Liver (tissue), 3 donors: ENCODE measurements around the gene CNIH1.

Experiments
- ATF3 ChIP-seq: IDR thresholded peaks from 2 replicates; pipeline ENCODE4 v1.6.1; 2016; ENCODE audit warnings: antibody characterized with exemption
- EGR1 ChIP-seq, 2 donors: IDR thresholded peaks; 2 replicates each; pipeline ENCODE4 v1.6.1; 2016 to 2018; ENCODE audit warnings: antibody characterized with exemption in 2 of 2, low read depth in 2 of 2
- GABPA ChIP-seq, 2 donors: IDR thresholded peaks in 1 of 2; conservative IDR thresholded peaks in 1 of 2; 2 replicates each; pipeline ENCODE4 v1.6.1; 2016; ENCODE audit warnings: antibody characterized with exemption in 2 of 2, mild to moderate bottlenecking in 1 of 2, moderate library complexity in 1 of 2
- JUND ChIP-seq, 2 donors: IDR thresholded peaks; 2 replicates each; pipeline ENCODE4 v1.6.1; 2016; ENCODE audit warnings: antibody characterized with exemption in 2 of 2
- RAD21 ChIP-seq, 2 donors: IDR thresholded peaks; 2 replicates each; pipeline ENCODE4 v1.6.1; 2016; ENCODE audit warnings: antibody characterized with exemption in 2 of 2, mild to moderate bottlenecking in 2 of 2
- REST ChIP-seq: IDR thresholded peaks from 2 replicates; pipeline ENCODE4 v1.6.1; 2016; ENCODE audit warnings: antibody characterized with exemption, mild to moderate bottlenecking
- TAF1 ChIP-seq: conservative IDR thresholded peaks from 2 replicates; pipeline ENCODE4 v1.6.1; 2016; ENCODE audit warnings: antibody characterized with exemption, mild to moderate bottlenecking
- ZBTB33 ChIP-seq: IDR thresholded peaks from 2 replicates; pipeline ENCODE4 v1.6.1; 2016; ENCODE audit warnings: antibody characterized with exemption
- TF ChIP-seq, protein P1 (sequence below): fragments of 150-350 bp; IDR thresholded peaks from 2 replicates; pipeline ENCODE4 v1.5.1; 2017; ENCODE audit warnings: improper control_type of control experiment, low read depth, low read length; ENCODE audit not compliant: missing input control
- TF ChIP-seq, protein P2 (sequence below): IDR thresholded peaks from 2 replicates; pipeline ENCODE4 v1.6.1; 2016; ENCODE audit warnings: antibody characterized with exemption
- donor health status: healthy.
- donor health status: healthy.

GRCh38 chr14:54471641-54472040 is 30.5 kb upstream of the CNIH1 start:
- TF ChIP-seq JUND (IDR thresholded peaks at IDR 0.05): no peak
- TF ChIP-seq TAF1: no peak
- no peak for TF ChIP-seq RAD21 (IDR thresholded peaks at IDR 0.05)
- TF ChIP-seq, protein P1, sequence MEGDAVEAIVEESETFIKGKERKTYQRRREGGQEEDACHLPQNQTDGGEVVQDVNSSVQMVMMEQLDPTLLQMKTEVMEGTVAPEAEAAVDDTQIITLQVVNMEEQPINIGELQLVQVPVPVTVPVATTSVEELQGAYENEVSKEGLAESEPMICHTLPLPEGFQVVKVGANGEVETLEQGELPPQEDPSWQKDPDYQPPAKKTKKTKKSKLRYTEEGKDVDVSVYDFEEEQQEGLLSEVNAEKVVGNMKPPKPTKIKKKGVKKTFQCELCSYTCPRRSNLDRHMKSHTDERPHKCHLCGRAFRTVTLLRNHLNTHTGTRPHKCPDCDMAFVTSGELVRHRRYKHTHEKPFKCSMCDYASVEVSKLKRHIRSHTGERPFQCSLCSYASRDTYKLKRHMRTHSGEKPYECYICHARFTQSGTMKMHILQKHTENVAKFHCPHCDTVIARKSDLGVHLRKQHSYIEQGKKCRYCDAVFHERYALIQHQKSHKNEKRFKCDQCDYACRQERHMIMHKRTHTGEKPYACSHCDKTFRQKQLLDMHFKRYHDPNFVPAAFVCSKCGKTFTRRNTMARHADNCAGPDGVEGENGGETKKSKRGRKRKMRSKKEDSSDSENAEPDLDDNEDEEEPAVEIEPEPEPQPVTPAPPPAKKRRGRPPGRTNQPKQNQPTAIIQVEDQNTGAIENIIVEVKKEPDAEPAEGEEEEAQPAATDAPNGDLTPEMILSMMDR: no peak
- no peak for TF ChIP-seq GABPA (IDR thresholded peaks at IDR 0.05 in 1 of 2, conservative IDR thresholded peaks at IDR 0.05 in 1 of 2)
- TF ChIP-seq ZBTB33: no peak
- TF ChIP-seq REST: no peak
- no peak for TF ChIP-seq ATF3
- TF ChIP-seq, protein P2, sequence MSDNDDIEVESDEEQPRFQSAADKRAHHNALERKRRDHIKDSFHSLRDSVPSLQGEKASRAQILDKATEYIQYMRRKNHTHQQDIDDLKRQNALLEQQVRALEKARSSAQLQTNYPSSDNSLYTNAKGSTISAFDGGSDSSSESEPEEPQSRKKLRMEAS: no peak
- TF ChIP-seq EGR1 (IDR thresholded peaks at IDR 0.05; ENCODE audit: low read depth in 2 of 2): no peak
